Endothelial cell of umbilical vein (primary cell): ENCODE results near the gene LGALSL. TPM values are rescaled to one million over a fixed set of nuclear protein-coding genes. Genes with fewer than 3 reads are reported as not detected.

Experiments used
- BruUV-seq: library from RNA; stranded (reverse); fragments of 400-500 nt; replicated peaks from 2 replicates; lab custom pipeline; 2021; lab: Mats Ljungman, UMichigan
- CTCF ChIA-PET: fragments of 300-600, 350-600 bp; sonication (Branson Sonifier 250); formaldehyde crosslinking; loops from one replicate; lab custom pipeline; 2021; ENCODE audit warnings: antibody characterized with exemption, inconsistent platforms; lab: Charles Lee
- POLR2A ChIA-PET: fragments of 300-600, 350-600 bp; sonication (Branson Sonifier 250); formaldehyde crosslinking; loops from one replicate; lab custom pipeline; 2021; ENCODE audit warnings: antibody characterized with exemption, inconsistent platforms; lab: Charles Lee
- DNase-seq: peaks from one replicate; pipeline ENCODE4 v3.0.0-alpha.2; 2011; ENCODE audit warnings: low read depth, low spot score
- FAIRE-seq: peaks from 2 replicates; lab custom pipeline; 2011; peaks lifted over from hg19 to GRCh38; lab: Jason Lieb, UNC
- H2AFZ ChIP-seq: 2 replicates; pipeline ENCODE4 v1.6.0; 2012; ENCODE audit warnings: low read depth, low read length, control low read depth, inconsistent platforms
- H3K27ac ChIP-seq: 2 replicates; pipeline ENCODE4 v1.5.1; 2011; ENCODE audit warnings: low read depth, mild to moderate bottlenecking, control low read depth, low read length, moderate library complexity; ENCODE audit not compliant: insufficient read depth
- H3K27me3 ChIP-seq, 2 experiments: 2 replicates each; pipeline versions ENCODE4 v1.6.0 to v1.6.1; 2011; ENCODE audit warnings: low read length in 2 of 2, mixed read lengths in 1 of 2; ENCODE audit not compliant: control insufficient read depth in 2 of 2, insufficient read depth in 2 of 2
- H3K36me3 ChIP-seq, 2 experiments: 2 replicates in 1 of 2; 3 replicates in 1 of 2; pipeline ENCODE4 v1.5.1; 2011; ENCODE audit warnings: low read length in 2 of 2, mild to moderate bottlenecking in 1 of 2, moderate library complexity in 1 of 2; ENCODE audit not compliant: control insufficient read depth in 2 of 2, insufficient read depth in 2 of 2; ENCODE audit errors: extremely low read depth in 1 of 2
- H3K4me1 ChIP-seq: 3 replicates; pipeline ENCODE4 v1.5.1; 2011; ENCODE audit warnings: mild to moderate bottlenecking, low read length; ENCODE audit not compliant: control insufficient read depth, insufficient read depth; ENCODE audit errors: extremely low read depth
- H3K4me2 ChIP-seq: 2 replicates; pipeline ENCODE4 v1.6.1; 2011; ENCODE audit warnings: low read length, control low read depth, mixed read lengths; ENCODE audit not compliant: insufficient read depth
- H3K4me3 ChIP-seq, 3 experiments: fragments of 200-600 bp in 1 of 3; sonication (generic), shearing (Covaris generic) in 1 of 3; replicated peaks in 1 of 3; 2 replicates each; pipeline ENCODE4 v1.5.1; 2011 to 2016; ENCODE audit warnings: control low read depth in 3 of 3, low read length in 3 of 3, mild to moderate bottlenecking in 2 of 3, inconsistent platforms in 1 of 3, low read depth in 1 of 3, moderate library complexity in 1 of 3; ENCODE audit not compliant: insufficient read depth in 1 of 3
- H3K79me2 ChIP-seq: 2 replicates; pipeline ENCODE4 v1.6.0; 2012; ENCODE audit warnings: low read length, inconsistent platforms; ENCODE audit not compliant: control insufficient read depth, insufficient read depth
- H3K9ac ChIP-seq: replicated peaks from 2 replicates; pipeline ENCODE3; 2011; ENCODE audit warnings: low read length, control low read depth; ENCODE audit not compliant: insufficient read depth; ENCODE audit errors: extremely low read depth
- H3K9me1 ChIP-seq: replicated peaks from 3 replicates; pipeline ENCODE4 v1.6.0; 2011; ENCODE audit warnings: mild to moderate bottlenecking, low read length; ENCODE audit not compliant: control insufficient read depth, insufficient read depth; ENCODE audit errors: extremely low read depth
- H3K9me3 ChIP-seq: replicated peaks from 2 replicates; pipeline ENCODE4 v1.5.1; 2012; ENCODE audit warnings: low read length, inconsistent platforms; ENCODE audit not compliant: control insufficient read depth, insufficient read depth
- H4K20me1 ChIP-seq: replicated peaks from 2 replicates; pipeline ENCODE3; 2011; ENCODE audit warnings: mild to moderate bottlenecking, low read length; ENCODE audit not compliant: control insufficient read depth, insufficient read depth; ENCODE audit errors: extremely low read depth
- EZH2 ChIP-seq: IDR thresholded peaks from 2 replicates; pipeline ENCODE4 v1.6.1; 2012; ENCODE audit warnings: borderline replicate concordance, low read depth, mild to moderate bottlenecking, moderate library complexity, low read length, inconsistent platforms; ENCODE audit not compliant: severe bottlenecking
- FOS ChIP-seq: IDR thresholded peaks from 2 replicates; pipeline ENCODE4 v1.6.1; 2011; ENCODE audit warnings: mild to moderate bottlenecking, low read length, moderate library complexity, borderline replicate concordance; ENCODE audit not compliant: insufficient read depth
- GATA2 ChIP-seq: IDR thresholded peaks from 2 replicates; pipeline ENCODE4 v1.7.0; 2011; ENCODE audit warnings: low read depth, mild to moderate bottlenecking, moderate library complexity, mixed read lengths, low read length; ENCODE audit not compliant: insufficient read length, insufficient read depth
- JUN ChIP-seq: IDR thresholded peaks from 2 replicates; pipeline ENCODE4 v1.6.1; 2011; ENCODE audit warnings: borderline replicate concordance, low read depth; ENCODE audit not compliant: insufficient read length, insufficient read depth
- MYC ChIP-seq: IDR thresholded peaks from one replicate; pipeline ENCODE4 v1.6.1; 2011; ENCODE audit warnings: mild to moderate bottlenecking, low read depth, low read length
- POLR2A ChIP-seq: IDR thresholded peaks from 2 replicates; pipeline ENCODE4 v1.6.1; 2012; ENCODE audit warnings: low read depth, mild to moderate bottlenecking, control low read depth, low read length
- POLR2AphosphoS5 ChIP-seq: IDR thresholded peaks from 2 replicates; pipeline ENCODE4 v1.6.1; 2012; ENCODE audit warnings: low read depth, mild to moderate bottlenecking, control low read depth, low read length, moderate library complexity; ENCODE audit not compliant: insufficient read depth
- dilution Hi-C: fragments of 300-500 bp; cut with MboI; formaldehyde crosslinking; loops from one replicate; pipeline ENCODE4 v1.15.0; 2019; ENCODE audit warnings: low sequenced_read_pairs; ENCODE audit not compliant: extremely low pct_ligation_motif_present
- intact Hi-C: fragments of 100-400 bp; cut with micrococcal nuclease; formaldehyde crosslinking; loops from one replicate; pipeline ENCODE4 v1.10.0; 2022
- polyA plus RNA-seq, 4 experiments: library from polyadenylated mRNA; depleted of rRNA in 3 of 4; stranded (reverse) in 3 of 4; unstranded in 1 of 4; fragments of >200 nt; gene quantifications; 2 replicates each; pipeline versions ENCODE4 v1.2.1 to v1.2.3, GENCODE V29; 2011 to 2012; ENCODE audit warnings: missing spikeins in 1 of 4
- total RNA-seq: library from RNA; stranded (reverse); gene quantifications from 2 replicates; pipeline ENCODE4 v1.2.3, GENCODE V29; 2021
- TF ChIP-seq, protein P1 (sequence below): IDR thresholded peaks from 2 replicates; pipeline ENCODE4 v1.6.1; 2011; ENCODE audit not compliant: insufficient read depth, insufficient read length
- TF ChIP-seq, protein P2 (sequence below), 2 donors: IDR thresholded peaks; 1 replicate in 1 of 2; 2 replicates in 1 of 2; pipeline ENCODE4 v1.5.1; 2011; ENCODE audit warnings: low read length in 2 of 2, mild to moderate bottlenecking in 2 of 2, moderate library complexity in 2 of 2, control low read depth in 1 of 2, inconsistent platforms in 1 of 2, low read depth in 1 of 2; ENCODE audit not compliant: insufficient read depth in 1 of 2; ENCODE audit errors: extremely low read depth in 1 of 2

The LGALSL gene
- total and polyA plus RNA-seq, 2 donors (not counting 3 experiments of a cell fraction or from before 2014, with no cell fraction given): 2.3 to 2.6 TPM

DNA sequence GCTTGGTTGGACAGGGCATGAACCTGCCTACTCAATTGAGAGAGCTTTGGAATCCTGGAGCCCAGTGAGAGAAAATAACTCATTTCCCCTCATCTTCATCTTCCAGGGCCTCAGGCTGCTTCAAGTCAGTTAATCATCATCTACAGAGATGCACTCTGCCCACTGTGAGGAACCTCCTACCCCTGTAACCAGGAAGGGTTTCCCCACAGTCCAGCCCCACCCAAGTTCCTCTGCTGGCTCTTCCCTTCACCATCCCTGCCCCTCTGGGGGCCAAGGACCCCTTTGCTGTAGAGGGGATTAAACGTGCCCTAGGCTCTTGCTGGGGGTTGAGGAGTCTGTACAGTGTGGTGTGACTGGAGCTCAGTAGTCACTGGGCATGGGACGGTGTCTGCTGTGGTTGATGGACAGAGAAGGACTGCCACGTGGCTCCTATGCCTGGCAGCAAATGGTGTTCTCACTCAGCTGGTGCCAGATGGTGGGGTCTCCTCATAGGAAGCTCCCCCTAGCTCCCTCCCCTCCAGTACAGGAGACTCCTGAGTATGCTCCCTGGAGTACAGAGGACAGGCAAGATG is 29.5 kb upstream of the LGALSL start:
- Histone ChIP-seq H3K9me3 (no peaks in the 10 kb centered on the region), H4K20me1 (no peaks in the 10 kb centered on the region), H3K79me2 (no peaks in the 10 kb centered on the region), H3K9ac (no peak overlapping the region), H3K27me3 (peaks cover 5 to 21% of the 10 kb centered on the region in 2 experiments), H3K9me1 (no peaks in the 10 kb centered on the region), H3K4me2 (no peak overlapping the region), H3K4me3 (no peak overlapping the region), H3K27ac (no peak overlapping the region), H3K36me3 (no peaks in the 10 kb centered on the region), H3K4me1 (no peaks in the 10 kb centered on the region), H2AFZ (no peak overlapping the region)
- no TSS peak for BruUV-seq
- DNase-seq (no peak), FAIRE-seq (no peak)
- intact Hi-C loops: no loop called here
- dilution Hi-C loops: no loop called here
- ChIA-PET CTCF (interaction anchor here (2.1 kb wide), 1 partner anchor 63 kb away, joined by 4 read pairs; no protein-coding TSS in a partner anchor), POLR2A (no interaction called here)
- TF ChIP-seq MYC: no peak
- TF ChIP-seq POLR2A: no peak
- no peak for TF ChIP-seq POLR2AphosphoS5
- TF ChIP-seq FOS: no peak
- TF ChIP-seq, protein P1, sequence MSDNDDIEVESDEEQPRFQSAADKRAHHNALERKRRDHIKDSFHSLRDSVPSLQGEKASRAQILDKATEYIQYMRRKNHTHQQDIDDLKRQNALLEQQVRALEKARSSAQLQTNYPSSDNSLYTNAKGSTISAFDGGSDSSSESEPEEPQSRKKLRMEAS: no peak
- TF ChIP-seq, protein P2, sequence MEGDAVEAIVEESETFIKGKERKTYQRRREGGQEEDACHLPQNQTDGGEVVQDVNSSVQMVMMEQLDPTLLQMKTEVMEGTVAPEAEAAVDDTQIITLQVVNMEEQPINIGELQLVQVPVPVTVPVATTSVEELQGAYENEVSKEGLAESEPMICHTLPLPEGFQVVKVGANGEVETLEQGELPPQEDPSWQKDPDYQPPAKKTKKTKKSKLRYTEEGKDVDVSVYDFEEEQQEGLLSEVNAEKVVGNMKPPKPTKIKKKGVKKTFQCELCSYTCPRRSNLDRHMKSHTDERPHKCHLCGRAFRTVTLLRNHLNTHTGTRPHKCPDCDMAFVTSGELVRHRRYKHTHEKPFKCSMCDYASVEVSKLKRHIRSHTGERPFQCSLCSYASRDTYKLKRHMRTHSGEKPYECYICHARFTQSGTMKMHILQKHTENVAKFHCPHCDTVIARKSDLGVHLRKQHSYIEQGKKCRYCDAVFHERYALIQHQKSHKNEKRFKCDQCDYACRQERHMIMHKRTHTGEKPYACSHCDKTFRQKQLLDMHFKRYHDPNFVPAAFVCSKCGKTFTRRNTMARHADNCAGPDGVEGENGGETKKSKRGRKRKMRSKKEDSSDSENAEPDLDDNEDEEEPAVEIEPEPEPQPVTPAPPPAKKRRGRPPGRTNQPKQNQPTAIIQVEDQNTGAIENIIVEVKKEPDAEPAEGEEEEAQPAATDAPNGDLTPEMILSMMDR (IDR thresholded peaks at IDR 0.05; ENCODE audit: extremely low read depth in 1 of 2, insufficient read depth in 1 of 2, low read depth in 1 of 2, low read length in 2 of 2): no peak
- no peak for TF ChIP-seq JUN
- TF ChIP-seq EZH2: no peak
- TF ChIP-seq GATA2: no peak
